ENCODE results near the gene WRAP73.

WRAP73 gene

GRCh38 chr1:3657578-3658230, 7.8 kb upstream of the WRAP73 start:
- no peak overlapping the region for H3K4me3 ChIP-seq (ENCODE audit: low read depth, low read length)
- TF ChIP-seq CTCF (IDR thresholded peaks at IDR 0.05; ENCODE audit: low read depth, low read length), result no peak

GRCh38 chr1:3657096-3657475, 7.2 kb upstream of the WRAP73 start:
- no peak for TF ChIP-seq CTCF (IDR thresholded peaks at IDR 0.05; ENCODE audit: low read depth, low read length)
- H3K4me3 ChIP-seq (ENCODE audit: low read depth, low read length), result no peak overlapping the region

- no peak overlapping the region for H3K4me3 ChIP-seq (ENCODE audit: low read depth, low read length)
- TF ChIP-seq CTCF (IDR thresholded peaks at IDR 0.05; ENCODE audit: low read depth, low read length), result no peak
These were observed 6.7 kb upstream of the WRAP73 start for GRCh38 chr1:3656450-3657095.

GRCh38 chr1:3654549-3655281, 4.8 kb upstream of the WRAP73 start:
- no peak for TF ChIP-seq CTCF (IDR thresholded peaks at IDR 0.05; ENCODE audit: low read depth, low read length)
- no peak overlapping the region for H3K4me3 ChIP-seq (ENCODE audit: low read depth, low read length)

- no peak overlapping the region for H3K4me3 ChIP-seq (ENCODE audit: low read depth, low read length)
- TF ChIP-seq CTCF (IDR thresholded peaks at IDR 0.05; ENCODE audit: low read depth, low read length), result no peak
These were observed 3.3 kb upstream of the WRAP73 start for GRCh38 chr1:3653286-3653618.

GRCh38 chr1:3652548-3653285, 2.8 kb upstream of the WRAP73 start:
- no peak for TF ChIP-seq CTCF (IDR thresholded peaks at IDR 0.05; ENCODE audit: low read depth, low read length)
- no peak overlapping the region for H3K4me3 ChIP-seq (ENCODE audit: low read depth, low read length)

Data from WI38 (cell line).